ENCODE measurements around the gene PARD3B.

DNA sequence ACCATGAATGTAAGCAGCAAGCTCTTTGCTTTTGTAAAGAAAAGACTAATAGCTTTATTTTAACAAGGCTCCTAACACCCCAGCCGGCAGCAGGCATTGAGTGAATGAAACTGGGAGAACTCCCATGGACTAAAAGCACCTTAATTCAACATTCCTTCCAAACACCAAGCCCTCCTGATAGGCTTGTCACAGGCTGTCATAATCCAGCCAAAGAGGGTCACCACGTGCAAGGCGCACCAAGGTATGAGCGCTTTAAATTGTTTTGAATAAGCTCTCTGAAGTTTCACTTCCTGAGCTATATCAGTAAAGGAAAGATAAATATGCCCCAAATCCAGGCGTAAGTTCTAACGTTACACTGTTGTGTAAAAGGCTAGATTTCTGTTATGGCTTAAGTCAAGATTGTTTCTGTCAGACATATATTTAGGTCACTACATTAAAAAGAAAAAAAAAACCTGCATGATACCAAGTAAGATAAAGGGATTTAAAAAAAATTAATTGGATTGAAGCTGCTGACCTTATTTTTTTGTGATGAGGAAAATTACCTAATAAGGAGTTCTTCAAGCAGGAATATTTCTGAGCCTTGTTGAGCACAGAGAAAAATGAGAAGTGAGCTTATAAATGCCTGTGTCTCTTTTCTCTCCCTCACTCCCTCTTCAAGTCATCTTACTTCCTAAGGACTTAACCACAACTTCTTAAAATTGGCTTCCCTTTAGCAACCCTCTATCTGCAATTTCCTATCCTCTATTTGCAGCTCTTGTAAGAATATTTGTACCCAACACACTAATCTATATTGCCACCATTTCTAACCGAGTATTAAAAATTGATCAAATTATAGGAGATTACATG is 1000.9 kb downstream of the PARD3B start:
- TF ChIP-seq, protein P1, sequence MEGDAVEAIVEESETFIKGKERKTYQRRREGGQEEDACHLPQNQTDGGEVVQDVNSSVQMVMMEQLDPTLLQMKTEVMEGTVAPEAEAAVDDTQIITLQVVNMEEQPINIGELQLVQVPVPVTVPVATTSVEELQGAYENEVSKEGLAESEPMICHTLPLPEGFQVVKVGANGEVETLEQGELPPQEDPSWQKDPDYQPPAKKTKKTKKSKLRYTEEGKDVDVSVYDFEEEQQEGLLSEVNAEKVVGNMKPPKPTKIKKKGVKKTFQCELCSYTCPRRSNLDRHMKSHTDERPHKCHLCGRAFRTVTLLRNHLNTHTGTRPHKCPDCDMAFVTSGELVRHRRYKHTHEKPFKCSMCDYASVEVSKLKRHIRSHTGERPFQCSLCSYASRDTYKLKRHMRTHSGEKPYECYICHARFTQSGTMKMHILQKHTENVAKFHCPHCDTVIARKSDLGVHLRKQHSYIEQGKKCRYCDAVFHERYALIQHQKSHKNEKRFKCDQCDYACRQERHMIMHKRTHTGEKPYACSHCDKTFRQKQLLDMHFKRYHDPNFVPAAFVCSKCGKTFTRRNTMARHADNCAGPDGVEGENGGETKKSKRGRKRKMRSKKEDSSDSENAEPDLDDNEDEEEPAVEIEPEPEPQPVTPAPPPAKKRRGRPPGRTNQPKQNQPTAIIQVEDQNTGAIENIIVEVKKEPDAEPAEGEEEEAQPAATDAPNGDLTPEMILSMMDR (conservative IDR thresholded peaks at IDR 0.05; ENCODE audit: low read depth, low read length): no peak
- TF ChIP-seq EZH2 (IDR thresholded peaks at IDR 0.05; ENCODE audit: borderline replicate concordance, low read depth, low read length, poor library complexity, severe bottlenecking): no peak

All from A673 (cell line).